ENCODE data around the gene GRM8. TPM values are rescaled to one million over a fixed set of nuclear protein-coding genes. Genes with fewer than 3 reads are reported as not detected.
"Not testable (repeated sequence)": the region's sequence is repeated elsewhere in the genome, so short reads cannot be mapped to it uniquely, and the experiment has no call there.

GRM8 gene
- total RNA-seq, 1 experiment from 2014 or later = not detected

GRCh38 chr7:126881315-126881714 lies 371.4 kb downstream of the GRM8 start:
- H3K36me3 ChIP-seq (ENCODE audit: control insufficient read depth, insufficient read depth, low read length) = no peaks in the 10 kb centered on the region
- BruUV-seq (replicated peaks) = no TSS peak
- no peak for ATAC-seq
- no peaks in the 10 kb centered on the region for H3K4me1 ChIP-seq (ENCODE audit: control insufficient read depth, insufficient read depth, low read length)
- intact Hi-C loops (cut with micrococcal nuclease; ENCODE audit: unreplicated experiment) (no loop called here), in situ Hi-C loops (cut with HindIII; ENCODE audit: low pct_unique_long_range_greater_than_20kb, low sequenced_read_pairs) (no loop called here)
- no peak for DNase-seq (ENCODE audit: low read depth, low spot score)
- POLR2A ChIA-PET = no interaction called here
- H3K9me3 ChIP-seq (ENCODE audit: control insufficient read depth, insufficient read depth, low read depth, low read length) = no peaks in the 10 kb centered on the region
- H3K27ac ChIP-seq (ENCODE audit: low read length) = no peak overlapping the region
- no peak for TF ChIP-seq POLR2AphosphoS5 (IDR thresholded peaks at IDR 0.05; ENCODE audit: low read depth, low read length)
- TF ChIP-seq SIN3A (IDR thresholded peaks at IDR 0.05; ENCODE audit: borderline replicate concordance, insufficient read depth, low read depth, low read length) = no peak
- no peak for TF ChIP-seq TCF7L2 (IDR thresholded peaks at IDR 0.05; ENCODE audit: low read depth, low read length)
- no peak for TF ChIP-seq REST (IDR thresholded peaks at IDR 0.05; ENCODE audit: insufficient read depth in 1 of 2, low read depth in 2 of 2, low read length in 1 of 2)
- no peak for TF ChIP-seq CTCF (IDR thresholded peaks at IDR 0.05)
- H3K4me3 ChIP-seq (ENCODE audit: low read depth in 2 of 2, low read length in 2 of 2) = no peak overlapping the region
- H3K27me3 ChIP-seq (ENCODE audit: control insufficient read depth, insufficient read depth, low read length) = no peaks in the 10 kb centered on the region
- CTCF ChIA-PET = no interaction called here

GRCh38 chr7:126876536-126876935 lies 376.2 kb downstream of the GRM8 start:
- ATAC-seq; H3K4me1 ChIP-seq (ENCODE audit: control insufficient read depth, insufficient read depth, low read length); intact Hi-C loops (cut with micrococcal nuclease; ENCODE audit: unreplicated experiment); H3K27ac ChIP-seq (ENCODE audit: low read length); DNase-seq (ENCODE audit: low read depth, low spot score); POLR2A ChIA-PET; H3K36me3 ChIP-seq (ENCODE audit: control insufficient read depth, insufficient read depth, low read length); H3K27me3 ChIP-seq (ENCODE audit: control insufficient read depth, insufficient read depth, low read length); CTCF ChIA-PET; BruUV-seq (replicated peaks); in situ Hi-C loops (cut with HindIII; ENCODE audit: low pct_unique_long_range_greater_than_20kb, low sequenced_read_pairs); H3K4me3 ChIP-seq (ENCODE audit: low read depth in 2 of 2, low read length in 2 of 2); H3K9me3 ChIP-seq (ENCODE audit: control insufficient read depth, insufficient read depth, low read depth, low read length): not testable (repeated sequence)

- no peak overlapping the region for H3K27ac ChIP-seq (ENCODE audit: low read length)
- DNase-seq (ENCODE audit: low read depth, low spot score) (no peak), ATAC-seq (no peak)
- no peaks in the 10 kb centered on the region for H3K36me3 ChIP-seq (ENCODE audit: control insufficient read depth, insufficient read depth, low read length)
- ChIA-PET CTCF (no interaction called here), POLR2A (no interaction called here)
- no peaks in the 10 kb centered on the region for H3K27me3 ChIP-seq (ENCODE audit: control insufficient read depth, insufficient read depth, low read length)
- no peak overlapping the region for H3K4me3 ChIP-seq (ENCODE audit: low read depth in 2 of 2, low read length in 2 of 2)
- H3K4me1 ChIP-seq (ENCODE audit: control insufficient read depth, insufficient read depth, low read length) = no peaks in the 10 kb centered on the region
- in situ Hi-C loops (cut with HindIII; ENCODE audit: low pct_unique_long_range_greater_than_20kb, low sequenced_read_pairs) = no loop called here
- TF ChIP-seq POLR2AphosphoS5 (IDR thresholded peaks at IDR 0.05; ENCODE audit: low read depth, low read length) (no peak), CTCF (IDR thresholded peaks at IDR 0.05) (peak; percentile 54; the same call in 1 of the 2 replicates)
- no TSS peak for BruUV-seq (replicated peaks)
- H3K9me3 ChIP-seq (ENCODE audit: control insufficient read depth, insufficient read depth, low read depth, low read length) = no peaks in the 10 kb centered on the region
- intact Hi-C loops (cut with micrococcal nuclease; ENCODE audit: unreplicated experiment) = no loop called here
These were observed 395.9 kb downstream of the GRM8 start for GRCh38 chr7:126856691-126857291.
